Measurements from ENCODE around the gene C2orf49.
A peak's percentile ranks its signal among the peaks of the same experiment; 100 is the strongest.

The C2orf49 gene

GRCh38 chr2:105396254-105397024 is 59.1 kb downstream of the C2orf49 start:
- peak; percentile 100 for DNase-seq (ENCODE audit: low read depth)
- TF ChIP-seq CTCF (conservative IDR thresholded peaks at IDR 0.05; ENCODE audit: control insufficient read depth, insufficient read depth, low read depth, low read length) = no peak
- peak overlapping the region; percentile 100 for H3K4me3 ChIP-seq (ENCODE audit: control insufficient read depth, low read depth, low read length)

DNA sequence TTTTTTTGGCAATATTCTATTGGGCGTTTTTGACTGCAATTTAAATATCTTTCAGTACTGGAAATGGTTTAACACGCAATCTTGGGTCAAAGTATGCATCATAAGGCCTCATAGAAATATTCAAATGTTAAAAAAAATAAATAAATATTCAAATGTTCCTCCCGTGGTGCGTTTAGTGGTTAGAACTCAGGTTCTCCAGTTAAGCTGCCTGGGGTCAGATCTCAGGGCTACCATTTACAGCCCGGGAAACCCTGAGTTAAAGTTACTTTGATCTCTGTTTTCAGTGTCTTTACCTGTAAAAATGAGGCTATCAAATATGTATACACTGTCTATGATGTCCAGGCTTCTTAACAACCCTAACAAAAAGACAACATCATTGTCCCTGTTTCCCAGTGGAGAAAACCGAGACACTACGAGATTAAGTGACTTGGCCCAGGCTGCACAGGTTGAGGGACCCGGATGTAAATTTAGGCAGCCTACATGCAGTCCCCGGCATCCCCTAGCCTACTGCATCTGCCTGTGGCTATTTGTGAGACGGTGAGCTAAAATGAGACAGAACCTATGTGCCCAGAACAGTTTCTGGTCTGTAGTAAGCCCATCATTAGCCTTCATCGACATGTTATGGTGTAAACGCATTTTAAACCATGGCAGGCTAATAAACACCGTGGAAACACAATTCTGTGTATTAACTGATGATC is 59.8 kb downstream of the C2orf49 start:
- peak overlapping the region; percentile 100 for H3K4me3 ChIP-seq (ENCODE audit: control insufficient read depth, low read depth, low read length)
- no peak for DNase-seq (ENCODE audit: low read depth)
- TF ChIP-seq CTCF (conservative IDR thresholded peaks at IDR 0.05; ENCODE audit: control insufficient read depth, insufficient read depth, low read depth, low read length) = no peak

DNA sequence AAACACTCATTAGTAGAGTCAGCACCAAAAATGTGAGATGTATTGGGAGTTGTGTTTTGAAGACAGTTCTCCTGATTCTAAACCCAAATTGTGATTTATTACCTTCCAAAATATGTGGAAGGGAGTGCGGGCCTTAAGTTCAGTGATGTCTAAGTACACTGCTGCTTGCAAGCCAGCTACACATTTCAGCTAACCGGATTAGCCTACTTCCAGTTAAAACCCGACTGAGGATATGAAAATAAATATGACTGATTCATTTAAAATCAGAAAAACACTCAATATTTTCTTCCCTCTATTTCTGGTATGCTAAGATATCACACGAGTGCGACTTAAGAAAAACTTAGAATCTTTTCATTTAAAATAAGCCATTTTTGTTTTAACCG is 60.6 kb downstream of the C2orf49 start:
- DNase-seq (ENCODE audit: low read depth) = no peak
- peak overlapping the region; percentile 100 for H3K4me3 ChIP-seq (ENCODE audit: control insufficient read depth, low read depth, low read length)
- TF ChIP-seq CTCF (conservative IDR thresholded peaks at IDR 0.05; ENCODE audit: control insufficient read depth, insufficient read depth, low read depth, low read length) = no peak

- peak; percentile 73 for DNase-seq (ENCODE audit: low read depth)
- H3K4me3 ChIP-seq (ENCODE audit: control insufficient read depth, low read depth, low read length) = peak within 1 kb of the TSS; percentile 100
- peak; percentile 12 for TF ChIP-seq CTCF (conservative IDR thresholded peaks at IDR 0.05; ENCODE audit: control insufficient read depth, insufficient read depth, low read depth, low read length)
Observed at GRCh38 chr2:105398336-105399206, 61.2 kb downstream of the C2orf49 start, which contains the start of gene FHL2. Gene FHL2 (minus strand): TSS chr2:105399051. CDS start chr2:105386516, 12,535 bp downstream.
